ACC112 (cell line): ENCODE results near the gene RNF144B.

ENCODE experiments used
- H2AFZ ChIP-seq: fragments of 200-600 bp; sonication (generic); one replicate; pipeline ENCODE4 v1.6.0; 2017; ENCODE audit warnings: antibody characterized with exemption, low read length; ENCODE audit not compliant: unreplicated experiment
- H3K27ac ChIP-seq: fragments of 200-600 bp; sonication (generic); 2 replicates; pipeline ENCODE4 v1.5.1; 2014; ENCODE audit warnings: low read depth, mild to moderate bottlenecking, antibody characterized with exemption, low read length, moderate library complexity
- H3K27me3 ChIP-seq: fragments of 200-600 bp; sonication (generic); 2 replicates; pipeline ENCODE4 v1.6.1; 2014; ENCODE audit warnings: mild to moderate bottlenecking, antibody characterized with exemption, low read length, moderate library complexity, mixed read lengths; ENCODE audit not compliant: insufficient read depth
- H3K36me3 ChIP-seq: fragments of 200-600 bp; sonication (generic); 2 replicates; pipeline ENCODE4 v1.6.1; 2016; ENCODE audit warnings: mild to moderate bottlenecking, antibody characterized with exemption, low read length, moderate library complexity, mixed read lengths; ENCODE audit not compliant: insufficient read depth
- H3K4me1 ChIP-seq: fragments of 200-600 bp; sonication (generic); one replicate; pipeline ENCODE4 v1.6.1; 2016; ENCODE audit warnings: low read length, mixed read lengths; ENCODE audit not compliant: insufficient read depth, unreplicated experiment, control insufficient read depth
- H3K4me3 ChIP-seq: fragments of 200-600 bp; sonication (generic); 2 replicates; pipeline ENCODE4 v1.5.1; 2014; ENCODE audit warnings: mild to moderate bottlenecking, low read depth, low read length
- H3K79me2 ChIP-seq: fragments of 200-600 bp; sonication (generic); one replicate; pipeline ENCODE4 v1.6.0; 2016; ENCODE audit warnings: low read length; ENCODE audit not compliant: control insufficient read depth, unreplicated experiment, insufficient read depth

The RNF144B gene

DNA sequence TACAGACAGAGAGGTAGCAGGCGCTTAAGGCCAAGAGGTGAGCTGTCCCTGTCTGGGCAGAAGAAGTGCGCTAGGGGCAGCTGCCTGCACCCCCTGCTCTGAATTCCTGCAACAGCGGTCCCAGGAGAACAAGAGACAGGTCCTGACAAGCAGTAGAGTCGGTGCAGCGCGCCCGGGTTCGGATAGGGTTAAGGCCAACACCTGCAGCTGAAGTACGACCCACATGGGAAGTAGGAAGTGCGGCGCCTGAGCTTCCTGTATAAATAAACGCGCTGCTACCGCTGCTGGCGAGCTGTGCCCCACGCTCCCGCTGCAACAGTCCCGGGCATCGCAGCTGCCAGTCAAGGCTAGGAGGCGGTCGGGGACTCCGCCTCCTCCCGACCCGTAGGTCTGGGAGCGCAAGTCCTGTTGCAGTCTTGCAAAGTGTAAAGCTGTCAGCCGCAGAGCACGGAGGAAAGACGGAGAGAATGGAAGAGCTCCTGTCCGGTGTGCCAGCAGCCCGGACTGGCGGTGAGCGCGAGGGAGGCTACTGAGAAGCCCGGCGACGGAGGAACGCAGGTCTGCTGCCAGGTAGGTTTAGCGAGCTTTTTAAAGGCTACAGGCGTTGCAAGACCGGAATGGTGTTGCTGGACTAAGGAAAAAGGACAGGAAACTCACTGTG, at the start of gene RNF144B:
RNF144B (plus strand) TSS at position 290 of the 661 bp plus-strand sequence. CDS start 12,185 bp downstream, outside the sequence.
- H3K36me3 ChIP-seq = no peaks in the 10 kb centered on the region
- peaks cover 15% of the 10 kb centered on the region for H3K4me1 ChIP-seq
- H3K79me2 ChIP-seq = no peaks in the 10 kb centered on the region
- H3K27ac ChIP-seq = no peak within 1 kb of the TSS
- H2AFZ ChIP-seq = peak within 1 kb of the TSS; percentile 81
- peak within 1 kb of the TSS; percentile 78 for H3K4me3 ChIP-seq
- no peaks in the 10 kb centered on the region for H3K27me3 ChIP-seq

DNA sequence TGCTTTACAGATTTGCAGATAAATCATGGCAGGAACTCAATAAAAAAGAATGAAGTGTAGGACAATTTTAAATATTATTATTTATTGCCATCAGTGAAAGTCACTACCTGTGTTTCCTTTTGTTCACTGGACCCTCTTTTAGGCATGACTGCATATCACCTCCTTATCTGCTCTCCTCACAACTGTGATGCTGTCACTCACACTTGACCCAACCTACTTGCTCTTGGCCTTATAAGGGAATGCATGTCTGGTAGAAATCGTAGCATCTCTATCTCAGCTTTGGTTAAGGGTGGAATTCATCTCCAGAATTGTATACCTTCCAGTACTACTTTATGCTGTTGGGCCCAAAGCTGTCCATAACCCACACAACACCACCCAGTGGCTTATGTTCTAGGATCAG, 47.6 kb upstream of the RNF144B start:
- H3K27ac ChIP-seq = no peak overlapping the region

DNA sequence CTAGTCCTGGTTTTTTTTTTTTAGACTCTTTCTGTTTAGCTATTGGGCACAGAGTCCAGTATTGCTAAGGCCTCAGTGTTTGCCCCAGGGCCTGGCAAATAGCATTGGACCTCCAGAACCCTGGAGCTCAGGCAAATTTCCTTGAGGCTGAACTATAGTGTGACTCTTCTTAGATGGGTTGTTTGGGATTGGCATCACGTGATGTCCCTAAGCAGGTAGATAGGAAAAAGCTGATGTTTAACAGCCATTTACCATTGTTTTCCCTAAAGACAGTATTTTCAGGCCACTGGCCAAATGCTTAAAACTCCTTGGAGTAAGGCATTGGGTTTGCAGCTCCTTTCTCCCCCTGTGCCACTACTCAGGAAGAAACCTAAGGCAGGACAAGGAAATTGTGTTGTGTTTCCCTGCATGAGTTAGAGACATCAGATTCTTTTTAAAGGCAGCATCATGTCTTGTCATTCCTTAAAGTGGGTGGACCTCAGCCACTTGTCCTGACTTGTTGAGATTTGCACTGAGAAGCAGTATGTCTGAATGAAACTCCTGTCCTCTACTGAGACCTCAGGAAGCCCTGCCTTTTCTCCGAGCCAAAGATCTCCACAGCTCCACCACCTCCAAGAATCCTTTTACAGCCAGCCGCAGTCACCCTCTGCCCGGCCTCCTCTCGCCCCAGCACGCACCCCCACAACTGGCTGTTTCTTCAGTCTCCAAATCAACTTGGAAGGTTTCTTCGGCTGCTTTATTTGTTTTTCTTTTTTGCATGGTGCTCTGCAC, 46.2 kb upstream of the RNF144B start:
- Histone ChIP-seq H3K27ac (no peak overlapping the region), H2AFZ (no peak overlapping the region), H3K79me2 (no peaks in the 10 kb centered on the region), H3K4me1 (peaks cover 10% of the 10 kb centered on the region), H3K27me3 (no peaks in the 10 kb centered on the region), H3K4me3 (no peak overlapping the region), H3K36me3 (no peaks in the 10 kb centered on the region)

More for the DNA sequence above, 47.6 kb upstream of the RNF144B start:
- H3K4me1 ChIP-seq = peaks cover 10% of the 10 kb centered on the region
- H2AFZ ChIP-seq = no peak overlapping the region
- H3K79me2 ChIP-seq = no peaks in the 10 kb centered on the region
- no peak overlapping the region for H3K4me3 ChIP-seq
- no peaks in the 10 kb centered on the region for H3K36me3 ChIP-seq
- no peaks in the 10 kb centered on the region for H3K27me3 ChIP-seq

DNA sequence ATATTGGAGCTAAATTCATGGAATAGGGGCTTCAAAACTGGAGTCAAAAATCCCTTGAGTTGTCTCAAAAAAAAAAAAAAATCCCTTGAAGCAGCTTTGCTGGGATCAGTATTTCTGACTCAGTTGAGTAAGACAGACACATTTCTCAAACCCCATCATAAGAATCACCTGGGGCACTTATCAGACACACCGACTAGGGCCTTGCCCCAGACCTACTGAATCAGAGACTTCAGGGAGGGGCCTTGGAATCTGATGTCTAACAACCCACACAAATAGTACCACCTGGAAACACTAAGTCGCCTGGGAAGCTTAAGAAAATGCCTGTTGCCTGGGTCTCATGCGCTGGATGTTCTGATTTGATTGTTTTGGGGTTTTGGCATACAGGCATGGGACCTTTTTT, 44.9 kb upstream of the RNF144B start:
- Histone ChIP-seq H3K4me1 (peaks cover 10% of the 10 kb centered on the region), H3K27ac (no peak overlapping the region), H3K79me2 (no peaks in the 10 kb centered on the region), H3K4me3 (no peak overlapping the region), H3K36me3 (no peaks in the 10 kb centered on the region), H3K27me3 (no peaks in the 10 kb centered on the region), H2AFZ (no peak overlapping the region)

DNA sequence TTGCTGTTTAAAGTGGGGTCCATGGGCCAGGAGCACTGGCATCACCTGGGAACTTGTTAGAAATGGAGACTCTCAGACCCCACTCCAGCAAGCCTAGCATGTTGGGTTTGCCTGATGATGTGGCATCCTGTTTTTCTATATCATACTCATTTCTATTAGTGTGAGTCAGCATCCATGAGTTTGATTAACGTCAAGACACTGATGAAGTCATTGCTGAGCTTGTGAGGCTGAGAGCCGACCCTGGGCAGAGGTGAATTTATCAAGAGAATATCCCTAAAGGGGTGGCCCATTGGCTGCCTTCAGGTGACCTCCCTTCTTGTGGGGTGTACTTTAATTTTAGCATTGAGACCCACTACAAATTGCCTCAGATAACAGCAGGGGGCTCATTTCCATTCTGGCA, 43.4 kb upstream of the RNF144B start:
- peak overlapping the region; percentile 34; the same call in 1 of the 2 replicates for H3K27ac ChIP-seq
- H3K4me1 ChIP-seq = peaks cover 10% of the 10 kb centered on the region
- H3K79me2 ChIP-seq = no peaks in the 10 kb centered on the region
- no peaks in the 10 kb centered on the region for H3K36me3 ChIP-seq
- no peaks in the 10 kb centered on the region for H3K27me3 ChIP-seq
- no peak overlapping the region for H3K4me3 ChIP-seq
- H2AFZ ChIP-seq = no peak overlapping the region

DNA sequence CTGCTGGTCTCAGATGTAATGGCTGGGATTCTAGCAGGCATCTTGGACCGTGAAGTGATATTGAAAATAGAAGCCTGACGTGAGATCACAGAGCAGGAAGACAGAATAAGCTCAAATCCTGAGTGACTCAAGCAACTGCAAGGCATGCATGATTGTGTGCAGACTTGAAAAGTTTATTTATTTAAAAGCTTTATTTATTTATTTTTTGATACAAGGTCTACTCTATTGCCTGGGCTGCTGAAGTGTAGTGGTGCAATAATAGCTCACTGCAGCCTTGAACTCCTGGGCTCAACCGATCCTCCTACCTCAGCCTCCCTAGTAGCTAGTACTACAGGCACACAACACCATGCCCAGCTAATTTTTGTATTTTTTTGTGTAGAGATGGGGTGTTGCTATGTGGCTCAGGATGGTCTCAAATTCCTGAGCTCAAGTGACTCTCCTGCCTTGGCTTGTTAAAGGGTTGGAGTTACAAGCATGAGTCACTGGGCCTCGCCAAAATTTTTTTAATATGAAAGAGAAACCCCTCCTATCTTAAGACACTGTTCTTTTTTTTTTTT, 40.1 kb upstream of the RNF144B start:
- Histone ChIP-seq H3K36me3 (no peaks in the 10 kb centered on the region), H3K27me3 (no peaks in the 10 kb centered on the region), H2AFZ (no peak overlapping the region), H3K4me1 (peaks cover 10% of the 10 kb centered on the region), H3K4me3 (no peak overlapping the region), H3K27ac (peak overlapping the region; percentile 9; the same call in 1 of the 2 replicates), H3K79me2 (no peaks in the 10 kb centered on the region)

DNA sequence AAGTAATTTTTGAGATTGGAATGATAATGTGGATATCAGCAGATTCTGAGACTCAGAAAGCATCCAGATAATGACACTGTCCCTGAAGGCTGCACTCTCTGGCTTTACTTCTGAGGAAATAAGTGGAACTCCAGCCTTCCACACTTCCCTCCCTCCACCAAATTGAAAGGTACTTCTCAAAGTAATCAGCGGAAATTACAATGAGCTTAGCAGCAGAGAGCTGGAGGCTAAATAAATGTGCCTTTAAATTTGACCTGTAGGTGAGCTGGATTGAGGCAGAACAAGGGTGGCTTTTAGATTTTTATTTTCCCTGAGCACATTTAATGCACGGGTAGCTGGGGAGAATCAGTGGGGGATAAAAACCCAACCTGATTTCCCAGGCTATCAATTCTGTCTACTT, 39.3 kb upstream of the RNF144B start:
- H3K4me1 ChIP-seq = peaks cover 10% of the 10 kb centered on the region
- no peak overlapping the region for H3K27ac ChIP-seq
- no peak overlapping the region for H2AFZ ChIP-seq
- no peak overlapping the region for H3K4me3 ChIP-seq
- H3K36me3 ChIP-seq = no peaks in the 10 kb centered on the region
- no peaks in the 10 kb centered on the region for H3K79me2 ChIP-seq
- H3K27me3 ChIP-seq = no peaks in the 10 kb centered on the region

DNA sequence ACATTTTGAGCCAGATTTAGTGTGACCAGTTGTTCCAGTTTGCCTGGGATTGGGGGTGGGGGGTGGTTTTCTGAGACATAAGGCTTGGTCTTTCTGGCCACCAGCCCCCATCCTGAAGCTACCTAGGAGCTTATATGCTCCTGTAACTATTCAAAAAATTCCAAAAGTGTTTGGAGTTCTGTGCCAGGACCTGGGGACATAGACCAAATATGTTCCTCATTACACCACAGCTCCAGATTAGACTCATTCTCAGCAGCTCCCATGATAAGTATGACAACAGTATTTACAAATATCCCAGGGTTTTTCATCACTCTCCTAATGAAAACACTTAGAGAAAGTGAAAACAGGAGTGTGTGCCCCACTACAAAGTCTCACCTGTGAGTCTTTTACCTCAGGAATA, 37.8 kb upstream of the RNF144B start:
- Histone ChIP-seq H3K36me3 (no peaks in the 10 kb centered on the region), H3K4me1 (no peaks in the 10 kb centered on the region), H3K27me3 (no peaks in the 10 kb centered on the region), H3K4me3 (no peak overlapping the region), H3K27ac (no peak overlapping the region), H3K79me2 (no peaks in the 10 kb centered on the region), H2AFZ (no peak overlapping the region)

DNA sequence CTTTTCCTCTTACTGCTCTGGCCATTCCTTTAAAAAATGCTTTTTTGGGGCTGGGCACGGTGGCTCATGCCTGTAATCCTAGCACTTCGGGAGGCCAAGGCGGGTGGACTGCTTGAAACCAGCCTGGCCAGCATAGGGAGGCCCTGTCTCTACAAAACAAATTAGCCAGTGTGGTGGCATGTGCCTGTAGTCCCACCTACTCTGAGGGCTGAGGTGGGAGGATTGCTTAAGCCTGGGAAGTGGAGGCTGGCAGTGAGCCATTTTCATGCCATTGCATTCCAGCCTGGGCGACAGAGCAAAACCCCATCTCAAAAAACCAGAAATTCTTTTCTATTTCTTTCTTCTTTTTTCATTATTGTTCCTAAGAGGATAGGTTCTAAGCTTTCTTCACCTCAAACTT, 36.9 kb upstream of the RNF144B start:
- Histone ChIP-seq H3K36me3 (no peaks in the 10 kb centered on the region), H2AFZ (no peak overlapping the region), H3K4me3 (no peak overlapping the region), H3K4me1 (no peaks in the 10 kb centered on the region), H3K27me3 (no peaks in the 10 kb centered on the region), H3K79me2 (no peaks in the 10 kb centered on the region), H3K27ac (no peak overlapping the region)

DNA sequence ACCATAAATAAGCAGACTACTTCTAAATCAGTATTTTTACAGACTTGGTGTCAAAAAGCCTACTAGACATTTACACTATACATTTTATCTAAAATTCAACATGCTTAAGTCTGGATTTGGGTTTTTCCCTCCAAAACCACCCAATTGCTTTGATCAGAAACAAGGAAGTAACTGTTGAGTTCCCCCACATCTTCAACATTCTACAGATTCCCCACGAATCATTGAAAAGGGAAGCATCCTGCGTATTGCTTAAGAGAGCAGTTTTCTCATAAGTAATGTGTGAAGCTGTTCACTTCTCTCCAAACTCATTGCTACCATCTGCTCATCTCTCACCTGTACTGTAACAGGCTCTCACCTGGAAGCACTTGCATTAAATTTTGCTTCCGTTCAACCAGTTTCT, 36.4 kb upstream of the RNF144B start:
- H3K27ac ChIP-seq = no peak overlapping the region

DNA sequence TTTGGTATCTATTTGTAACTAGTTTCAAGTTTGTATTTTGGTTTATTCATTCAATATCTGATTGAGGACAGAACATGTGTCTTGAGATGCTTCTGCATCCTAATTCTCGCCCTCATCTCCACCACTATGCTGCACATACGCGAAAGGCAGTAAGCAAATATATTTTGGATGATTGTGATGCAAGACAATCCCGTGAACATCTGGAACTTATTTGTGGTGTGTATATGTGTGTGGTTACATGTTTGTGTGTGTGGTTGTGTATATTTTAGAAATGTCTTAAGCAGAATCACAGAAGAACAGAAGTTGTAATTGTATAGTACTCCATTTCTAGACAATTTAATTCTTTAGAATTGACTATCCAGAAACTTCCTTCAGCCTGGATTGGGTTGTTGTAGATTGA, 35.1 kb upstream of the RNF144B start:
- H3K4me1 ChIP-seq = no peaks in the 10 kb centered on the region
- no peak overlapping the region for H2AFZ ChIP-seq
- H3K36me3 ChIP-seq = no peaks in the 10 kb centered on the region
- H3K27me3 ChIP-seq = no peaks in the 10 kb centered on the region
- H3K79me2 ChIP-seq = no peaks in the 10 kb centered on the region
- no peak overlapping the region for H3K27ac ChIP-seq
- H3K4me3 ChIP-seq = no peak overlapping the region

More for the DNA sequence above, 36.4 kb upstream of the RNF144B start:
- H3K79me2 ChIP-seq = no peaks in the 10 kb centered on the region
- no peaks in the 10 kb centered on the region for H3K36me3 ChIP-seq
- no peak overlapping the region for H3K4me3 ChIP-seq
- no peak overlapping the region for H2AFZ ChIP-seq
- H3K4me1 ChIP-seq = no peaks in the 10 kb centered on the region
- no peaks in the 10 kb centered on the region for H3K27me3 ChIP-seq
